Measurements from ENCODE around the gene ALDH1A3.

The ALDH1A3 gene

GRCh38 chr15:100866386-100867330, 13.0 kb upstream of the ALDH1A3 start:
- no peak for DNase-seq (ENCODE audit: low read depth)
- H3K4me3 ChIP-seq (ENCODE audit: control insufficient read depth, low read depth, low read length): no peak overlapping the region

GRCh38 chr15:100867433-100867832, 12.2 kb upstream of the ALDH1A3 start:
- H3K4me3 ChIP-seq (ENCODE audit: control insufficient read depth, low read depth, low read length): no peak overlapping the region
- TF ChIP-seq, protein P1, sequence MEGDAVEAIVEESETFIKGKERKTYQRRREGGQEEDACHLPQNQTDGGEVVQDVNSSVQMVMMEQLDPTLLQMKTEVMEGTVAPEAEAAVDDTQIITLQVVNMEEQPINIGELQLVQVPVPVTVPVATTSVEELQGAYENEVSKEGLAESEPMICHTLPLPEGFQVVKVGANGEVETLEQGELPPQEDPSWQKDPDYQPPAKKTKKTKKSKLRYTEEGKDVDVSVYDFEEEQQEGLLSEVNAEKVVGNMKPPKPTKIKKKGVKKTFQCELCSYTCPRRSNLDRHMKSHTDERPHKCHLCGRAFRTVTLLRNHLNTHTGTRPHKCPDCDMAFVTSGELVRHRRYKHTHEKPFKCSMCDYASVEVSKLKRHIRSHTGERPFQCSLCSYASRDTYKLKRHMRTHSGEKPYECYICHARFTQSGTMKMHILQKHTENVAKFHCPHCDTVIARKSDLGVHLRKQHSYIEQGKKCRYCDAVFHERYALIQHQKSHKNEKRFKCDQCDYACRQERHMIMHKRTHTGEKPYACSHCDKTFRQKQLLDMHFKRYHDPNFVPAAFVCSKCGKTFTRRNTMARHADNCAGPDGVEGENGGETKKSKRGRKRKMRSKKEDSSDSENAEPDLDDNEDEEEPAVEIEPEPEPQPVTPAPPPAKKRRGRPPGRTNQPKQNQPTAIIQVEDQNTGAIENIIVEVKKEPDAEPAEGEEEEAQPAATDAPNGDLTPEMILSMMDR (conservative IDR thresholded peaks at IDR 0.05; ENCODE audit: control insufficient read depth, insufficient read depth, low read depth, low read length): no peak
- DNase-seq (ENCODE audit: low read depth): no peak

More at GRCh38 chr15:100866386-100867330, 13.0 kb upstream of the ALDH1A3 start:
- TF ChIP-seq, protein P1 (conservative IDR thresholded peaks at IDR 0.05; ENCODE audit: control insufficient read depth, insufficient read depth, low read depth, low read length): no peak

DNA sequence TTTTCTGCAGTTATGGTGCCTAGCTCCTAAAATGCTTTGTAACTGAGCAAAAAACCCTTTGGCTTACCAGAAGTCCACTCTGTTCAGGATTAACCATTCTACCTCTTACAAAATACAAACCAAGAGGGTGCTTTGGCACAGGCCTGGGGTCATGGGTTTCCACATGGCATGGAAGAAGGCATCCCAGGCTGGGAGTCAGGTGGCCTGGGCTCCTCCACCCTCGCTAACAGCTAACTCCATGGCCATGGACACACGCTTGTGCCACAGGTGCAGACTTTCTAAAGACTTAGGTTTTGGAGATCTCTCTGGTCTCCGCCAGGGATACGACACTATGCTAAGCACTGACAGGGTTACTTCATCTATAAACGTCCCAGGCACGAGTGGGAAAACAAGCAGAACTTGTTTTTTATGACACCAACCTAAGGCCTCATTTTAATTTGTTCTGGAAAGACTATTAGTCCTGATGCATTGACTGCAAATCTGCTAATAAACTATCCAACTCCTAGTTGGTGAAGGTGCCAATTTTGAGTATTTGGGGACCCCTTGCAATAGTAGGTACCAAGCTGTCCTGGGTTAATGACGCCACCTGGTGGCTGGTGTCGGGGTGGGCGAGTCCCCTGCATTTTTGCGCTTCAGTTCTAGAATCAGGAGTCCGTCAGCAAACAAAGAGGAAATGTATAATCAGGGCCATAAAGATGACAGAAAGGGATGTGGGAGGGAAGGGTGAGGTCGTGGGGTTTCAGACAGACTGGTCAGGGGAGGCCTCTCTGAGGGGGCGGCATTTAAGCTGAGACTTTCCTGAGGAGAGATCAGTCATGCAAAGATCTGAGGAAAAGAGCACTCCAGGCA, 10.3 kb upstream of the ALDH1A3 start:
- peak; percentile 27 for DNase-seq (ENCODE audit: low read depth)
- TF ChIP-seq, protein P1 (conservative IDR thresholded peaks at IDR 0.05; ENCODE audit: control insufficient read depth, insufficient read depth, low read depth, low read length): peak; percentile 63
- H3K4me3 ChIP-seq (ENCODE audit: control insufficient read depth, low read depth, low read length): no peak overlapping the region

- DNase-seq (ENCODE audit: low read depth): peak; percentile 90
- no peak overlapping the region for H3K4me3 ChIP-seq (ENCODE audit: control insufficient read depth, low read depth, low read length)
- TF ChIP-seq, protein P1 (conservative IDR thresholded peaks at IDR 0.05; ENCODE audit: control insufficient read depth, insufficient read depth, low read depth, low read length): peak; percentile 95
Measured at GRCh38 chr15:100873029-100873677, 6.5 kb upstream of the ALDH1A3 start.

GRCh38 chr15:100875495-100875894, 4.1 kb upstream of the ALDH1A3 start:
- no peak overlapping the region for H3K4me3 ChIP-seq (ENCODE audit: control insufficient read depth, low read depth, low read length)
- DNase-seq (ENCODE audit: low read depth): no peak
- TF ChIP-seq, protein P1 (conservative IDR thresholded peaks at IDR 0.05; ENCODE audit: control insufficient read depth, insufficient read depth, low read depth, low read length): no peak

DNA sequence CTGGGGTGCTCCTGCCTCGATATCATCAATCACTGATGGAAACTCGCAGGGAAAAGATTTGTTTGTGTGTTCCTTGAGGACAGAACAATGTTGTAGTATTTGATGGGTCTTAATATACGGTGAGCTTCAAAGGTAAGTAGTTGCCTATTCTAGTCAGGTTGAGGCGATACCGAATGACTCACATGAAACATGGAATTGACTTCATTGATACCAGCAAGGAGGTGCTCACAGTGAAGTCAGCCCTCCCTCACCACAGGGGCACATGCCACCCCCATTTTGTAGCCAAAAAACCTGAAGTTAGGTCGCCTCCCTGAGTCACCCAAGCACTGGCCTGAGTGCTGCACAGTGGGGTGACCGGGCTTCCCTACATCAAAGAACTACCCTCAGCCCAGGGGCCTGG, 3.7 kb upstream of the ALDH1A3 start:
- TF ChIP-seq, protein P1 (conservative IDR thresholded peaks at IDR 0.05; ENCODE audit: control insufficient read depth, insufficient read depth, low read depth, low read length): no peak
- H3K4me3 ChIP-seq (ENCODE audit: control insufficient read depth, low read depth, low read length): no peak overlapping the region

More for the DNA sequence above, 3.7 kb upstream of the ALDH1A3 start:
- DNase-seq (ENCODE audit: low read depth): no peak
